Left ventricle myocardium inferior (tissue), 1 donor: Measurements from ENCODE around the gene CELF4. TPM values are rescaled to one million over a fixed set of nuclear protein-coding genes. Genes with fewer than 3 reads are reported as not detected.

Source experiments
- DNase-seq: peaks from one replicate; pipeline ENCODE4 v3.0.0-alpha.2; 2020
- H3K27ac ChIP-seq: fragments of 200-600 bp; replicated peaks from 2 replicates; pipeline ENCODE4 v1.8.0; 2021
- H3K27me3 ChIP-seq: fragments of 200-600 bp; 2 replicates; pipeline ENCODE4 v1.8.0; 2021; ENCODE audit warnings: low read depth
- H3K36me3 ChIP-seq: fragments of 200-600 bp; 2 replicates; pipeline ENCODE4 v1.8.0; 2021
- H3K4me1 ChIP-seq: fragments of 200-600 bp; 2 replicates; pipeline ENCODE4 v1.8.0; 2021
- H3K4me3 ChIP-seq: fragments of 200-600 bp; 2 replicates; pipeline ENCODE4 v1.8.0; 2021; ENCODE audit warnings: mild to moderate bottlenecking, moderate library complexity
- H3K9me3 ChIP-seq: fragments of 200-600 bp; replicated peaks from 2 replicates; pipeline ENCODE4 v1.8.0; 2021
- intact Hi-C: fragments of 100-400 bp; cut with micrococcal nuclease; formaldehyde crosslinking; loops from one replicate; pipeline ENCODE4 v1.11.0; 2022
- total RNA-seq: library from RNA; stranded (reverse); fragmentation: NEBNext Ultra II Directional; extraction: Animal tissue kit (Norgen Biotek cat#: 25700); gene quantifications from one replicate; pipeline ENCODE4 v1.2.1, GENCODE V29; 2021
- TF ChIP-seq, protein P1 (sequence below): fragments of 200-600 bp; IDR thresholded peaks from 2 replicates; pipeline ENCODE4 v1.8.0; 2021; ENCODE audit warnings: antibody characterized with exemption, mild to moderate bottlenecking, borderline replicate concordance
- donor health status: DM: no; HTN: yes; CAD: no; lungs with severe emphysema.

CELF4 gene
- total RNA-seq, 1 donor from 2014 or later = 0.60 TPM

DNA sequence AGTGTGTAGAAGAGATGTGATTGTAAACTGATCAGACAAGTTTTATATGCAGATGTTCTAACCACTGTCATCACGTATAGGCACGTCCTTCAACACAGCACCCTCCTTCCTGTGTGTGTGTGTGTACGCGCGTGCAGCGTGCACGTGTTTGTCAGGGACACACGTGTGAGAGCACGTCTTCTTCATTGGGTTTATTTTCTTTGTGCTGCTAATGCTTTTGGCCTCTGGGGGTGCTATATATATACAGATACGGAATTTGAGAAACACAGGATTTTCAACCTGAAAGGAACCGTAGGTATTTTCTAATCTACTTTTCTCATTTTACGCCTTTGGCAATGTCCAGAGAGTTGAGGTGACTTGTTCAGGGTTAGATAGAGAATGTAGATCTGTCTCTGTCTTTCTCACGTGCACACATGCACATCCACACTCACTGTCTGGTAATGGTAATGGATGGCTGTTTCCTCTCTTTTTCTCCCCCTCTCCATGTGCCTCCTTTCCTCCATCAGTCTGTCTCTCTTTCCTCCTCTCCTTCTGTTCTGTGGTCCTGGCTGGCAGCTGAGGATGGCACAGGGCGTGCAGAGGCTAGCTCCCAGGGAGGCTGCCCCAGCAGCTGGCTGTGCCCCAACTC, 13.4 kb upstream of the CELF4 start:
- TF ChIP-seq, protein P1, sequence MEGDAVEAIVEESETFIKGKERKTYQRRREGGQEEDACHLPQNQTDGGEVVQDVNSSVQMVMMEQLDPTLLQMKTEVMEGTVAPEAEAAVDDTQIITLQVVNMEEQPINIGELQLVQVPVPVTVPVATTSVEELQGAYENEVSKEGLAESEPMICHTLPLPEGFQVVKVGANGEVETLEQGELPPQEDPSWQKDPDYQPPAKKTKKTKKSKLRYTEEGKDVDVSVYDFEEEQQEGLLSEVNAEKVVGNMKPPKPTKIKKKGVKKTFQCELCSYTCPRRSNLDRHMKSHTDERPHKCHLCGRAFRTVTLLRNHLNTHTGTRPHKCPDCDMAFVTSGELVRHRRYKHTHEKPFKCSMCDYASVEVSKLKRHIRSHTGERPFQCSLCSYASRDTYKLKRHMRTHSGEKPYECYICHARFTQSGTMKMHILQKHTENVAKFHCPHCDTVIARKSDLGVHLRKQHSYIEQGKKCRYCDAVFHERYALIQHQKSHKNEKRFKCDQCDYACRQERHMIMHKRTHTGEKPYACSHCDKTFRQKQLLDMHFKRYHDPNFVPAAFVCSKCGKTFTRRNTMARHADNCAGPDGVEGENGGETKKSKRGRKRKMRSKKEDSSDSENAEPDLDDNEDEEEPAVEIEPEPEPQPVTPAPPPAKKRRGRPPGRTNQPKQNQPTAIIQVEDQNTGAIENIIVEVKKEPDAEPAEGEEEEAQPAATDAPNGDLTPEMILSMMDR = peak; percentile 61
- no peak overlapping the region for H3K4me3 ChIP-seq
- H3K4me1 ChIP-seq = peaks cover 30% of the 10 kb centered on the region
- intact Hi-C loops = no loop called here
- H3K36me3 ChIP-seq = no peaks in the 10 kb centered on the region
- no peaks in the 10 kb centered on the region for H3K9me3 ChIP-seq
- H3K27me3 ChIP-seq = peaks cover 65% of the 10 kb centered on the region
- DNase-seq = no peak
- no peak overlapping the region for H3K27ac ChIP-seq

DNA sequence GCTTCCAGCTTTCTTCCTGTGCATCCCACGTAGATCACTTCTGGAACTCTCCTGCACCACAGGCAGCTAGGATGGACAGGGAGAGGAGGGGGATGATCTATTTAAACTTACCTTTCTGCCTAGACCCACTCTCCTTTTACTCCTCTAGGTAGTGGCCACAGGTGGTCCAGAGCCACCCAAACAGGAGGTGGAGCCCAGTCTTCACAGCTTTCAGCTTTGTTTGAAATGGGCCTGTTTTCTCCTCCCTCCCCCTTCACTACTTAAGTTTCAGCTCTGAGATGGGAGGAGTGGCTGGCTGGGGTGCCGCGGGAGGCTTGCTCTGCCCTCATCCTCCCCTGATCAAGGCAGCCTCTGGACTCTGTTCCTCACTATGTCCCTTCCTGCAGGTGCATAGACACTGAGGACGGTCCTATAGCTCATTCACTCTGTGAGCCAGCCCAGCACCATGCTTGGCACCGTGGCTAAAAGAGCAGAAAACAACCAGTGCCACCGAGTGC, 12.6 kb upstream of the CELF4 start:
- no peak for DNase-seq
- peaks cover 68% of the 10 kb centered on the region for H3K27me3 ChIP-seq
- H3K4me3 ChIP-seq = no peak overlapping the region
- H3K36me3 ChIP-seq = no peaks in the 10 kb centered on the region
- H3K27ac ChIP-seq = peak overlapping the region; percentile 71
- H3K4me1 ChIP-seq = peaks cover 30% of the 10 kb centered on the region
- no peaks in the 10 kb centered on the region for H3K9me3 ChIP-seq
- intact Hi-C loops = no loop called here
- TF ChIP-seq, protein P1 = no peak

DNA sequence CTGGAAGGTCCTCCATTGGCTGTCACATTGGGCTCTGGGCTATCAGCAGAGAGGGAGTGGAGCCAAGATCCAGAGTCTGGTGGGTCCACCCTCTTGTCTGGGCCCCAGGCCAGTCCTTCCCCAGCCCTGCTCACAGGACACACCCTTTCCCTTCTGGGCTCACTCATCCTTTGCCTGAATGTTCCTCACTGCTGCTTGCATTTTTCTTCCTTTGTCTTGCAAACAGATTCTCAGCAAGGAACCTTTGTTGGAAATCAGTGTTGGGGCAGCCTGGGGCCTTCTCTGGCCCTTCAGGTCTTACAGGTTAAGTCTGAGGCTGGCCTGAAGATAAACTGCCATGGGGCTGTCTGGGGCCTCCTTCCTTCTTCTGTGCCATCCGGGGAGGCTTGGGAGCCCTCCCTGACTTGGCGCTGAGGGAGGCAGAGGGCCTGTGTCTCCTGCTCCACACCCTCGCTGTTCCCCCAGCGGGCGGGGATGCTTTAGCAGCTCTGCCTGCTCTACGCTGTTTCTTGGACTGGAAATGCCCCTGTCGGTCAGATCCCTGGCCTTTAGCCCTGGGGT, 11.5 kb upstream of the CELF4 start:
- Histone ChIP-seq H3K4me1 (peaks cover 30% of the 10 kb centered on the region), H3K27me3 (peaks cover 75% of the 10 kb centered on the region), H3K36me3 (no peaks in the 10 kb centered on the region), H3K27ac (peak overlapping the region; percentile 71), H3K9me3 (no peaks in the 10 kb centered on the region), H3K4me3 (no peak overlapping the region)
- TF ChIP-seq, protein P1 = no peak
- peak; percentile 42 for DNase-seq
- intact Hi-C loops = no loop called here

DNA sequence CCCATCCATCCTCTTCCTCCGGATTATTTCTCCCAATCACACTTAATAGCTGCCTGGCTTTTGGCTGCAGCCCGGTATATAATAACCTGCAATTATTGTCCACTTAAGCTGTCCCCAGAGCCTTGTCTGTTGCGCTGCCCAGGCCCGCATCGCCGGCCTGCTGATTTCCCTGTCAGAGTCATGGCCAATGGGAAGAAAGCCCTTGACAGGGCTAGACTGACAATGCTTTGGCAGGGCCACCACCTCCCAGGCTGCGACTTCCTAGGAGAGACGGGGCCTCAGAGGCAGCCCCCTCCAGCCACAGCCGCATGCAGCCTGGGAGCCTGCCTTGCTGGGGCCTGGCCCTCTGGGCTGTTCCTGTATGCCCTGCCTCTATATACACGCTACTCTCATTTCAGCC, 10.0 kb upstream of the CELF4 start:
- TF ChIP-seq, protein P1 = no peak
- Histone ChIP-seq H3K36me3 (no peaks in the 10 kb centered on the region), H3K27me3 (peaks cover 77% of the 10 kb centered on the region), H3K27ac (no peak overlapping the region), H3K9me3 (no peaks in the 10 kb centered on the region), H3K4me3 (no peak overlapping the region), H3K4me1 (peaks cover 30% of the 10 kb centered on the region)
- intact Hi-C loops = no loop called here
- no peak for DNase-seq

DNA sequence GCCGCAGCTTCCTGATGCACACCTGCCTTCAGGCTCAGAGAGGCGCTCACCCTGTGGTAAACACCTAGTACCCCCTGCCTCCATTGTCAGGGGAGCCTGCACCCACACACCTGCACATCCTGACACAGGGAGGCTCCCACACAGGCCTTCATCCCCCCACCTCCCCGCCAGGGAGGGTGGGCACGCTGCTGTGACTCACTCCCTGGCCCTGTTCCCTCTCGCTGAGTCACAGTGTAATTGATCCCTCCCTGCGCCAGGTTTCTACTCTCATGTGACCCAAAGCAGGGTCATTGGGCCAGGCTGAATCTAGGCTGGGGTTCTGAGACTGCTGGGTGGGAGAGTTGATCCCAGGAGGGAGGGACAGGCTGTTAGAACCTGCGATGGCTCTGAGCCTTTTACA, 8.5 kb upstream of the CELF4 start:
- intact Hi-C loops = no loop called here
- no peaks in the 10 kb centered on the region for H3K9me3 ChIP-seq
- H3K36me3 ChIP-seq = no peaks in the 10 kb centered on the region
- TF ChIP-seq, protein P1 = no peak
- peaks cover 24% of the 10 kb centered on the region for H3K4me1 ChIP-seq
- no peak for DNase-seq
- H3K4me3 ChIP-seq = no peak overlapping the region
- peaks cover 79% of the 10 kb centered on the region for H3K27me3 ChIP-seq
- H3K27ac ChIP-seq = no peak overlapping the region
